GM19468 (cell line): ENCODE measurements around the gene ZSWIM6.

Experiments used
- ATAC-seq: cut with Tn5 transposase; IDR thresholded peaks from one replicate; pipeline ENCODE4 v1.9.1; 2021; ENCODE audit warnings: mild to moderate bottlenecking, moderate library complexity, moderate number of reproducible peaks; ENCODE audit not compliant: unreplicated experiment; ENCODE audit errors: extremely low read depth

The ZSWIM6 gene

DNA sequence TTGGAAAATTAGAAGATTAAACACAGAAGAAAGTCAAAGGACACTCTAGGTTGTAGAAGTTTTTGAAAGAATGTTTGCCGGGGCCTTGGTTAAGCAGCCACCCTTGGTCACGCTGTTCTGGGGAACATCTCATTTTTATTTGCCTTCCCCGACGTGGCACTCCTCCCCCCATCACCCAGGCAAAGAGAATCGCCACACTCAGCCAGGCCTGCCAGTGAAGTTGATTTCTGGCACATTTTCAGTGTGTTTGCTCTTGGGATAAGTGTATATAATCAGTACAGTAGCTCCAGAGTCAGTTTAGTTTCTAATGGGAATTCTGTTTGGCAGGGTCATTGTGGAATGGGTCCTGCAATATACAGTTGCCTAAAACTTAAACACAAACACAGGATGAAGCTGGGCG, 243.5 kb downstream of the ZSWIM6 start:
- no peak for ATAC-seq

DNA sequence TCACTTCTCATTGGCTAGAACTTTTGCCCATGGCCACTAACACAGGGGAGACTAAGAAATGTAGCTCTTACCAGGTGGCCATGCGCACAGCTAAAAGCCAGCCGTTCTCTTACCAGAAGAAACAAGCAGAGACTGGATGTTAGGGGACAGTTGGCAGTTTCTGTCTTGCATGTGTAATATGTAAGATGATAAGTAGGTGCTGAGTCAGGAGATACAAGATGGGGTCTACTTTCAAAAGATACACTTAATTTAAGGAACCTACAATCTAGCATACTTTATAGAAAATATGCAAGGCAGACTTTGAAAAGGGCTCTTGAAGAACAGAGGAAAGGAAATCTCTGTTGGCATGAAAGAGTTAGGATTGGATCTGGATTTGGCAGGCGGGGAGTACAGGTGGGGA, 244.5 kb downstream of the ZSWIM6 start:
- no peak for ATAC-seq

DNA sequence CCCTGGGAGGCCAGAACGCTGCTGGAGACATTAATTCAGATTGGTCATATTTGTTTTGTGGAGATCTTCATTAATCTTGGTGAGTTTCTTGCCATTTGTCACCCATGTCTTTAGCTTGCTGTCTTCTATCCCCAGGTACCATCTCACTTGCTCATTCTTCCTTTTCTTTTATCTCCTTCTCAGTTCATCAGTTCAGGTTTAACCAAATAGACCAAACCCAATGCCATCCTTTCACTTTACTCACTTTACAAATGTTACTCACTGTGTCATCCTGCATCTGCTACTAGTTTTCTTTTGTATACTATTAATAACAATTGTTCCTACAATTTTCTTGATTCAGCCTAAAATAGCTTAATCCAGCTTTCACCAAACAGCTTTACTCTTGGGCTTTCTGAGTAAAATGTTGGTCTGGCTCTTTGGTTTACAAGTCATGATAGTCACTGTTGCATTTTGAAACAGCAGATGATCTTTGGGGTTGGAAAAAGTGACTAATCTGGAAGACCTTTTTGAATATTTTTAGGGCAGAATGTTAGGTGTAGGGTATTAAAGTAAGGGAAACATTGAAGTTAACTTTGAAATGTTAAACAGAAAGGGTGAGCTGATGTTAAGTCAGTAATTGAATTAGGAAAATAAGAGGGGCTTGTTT, 246.9 kb downstream of the ZSWIM6 start:
- no peak for ATAC-seq

DNA sequence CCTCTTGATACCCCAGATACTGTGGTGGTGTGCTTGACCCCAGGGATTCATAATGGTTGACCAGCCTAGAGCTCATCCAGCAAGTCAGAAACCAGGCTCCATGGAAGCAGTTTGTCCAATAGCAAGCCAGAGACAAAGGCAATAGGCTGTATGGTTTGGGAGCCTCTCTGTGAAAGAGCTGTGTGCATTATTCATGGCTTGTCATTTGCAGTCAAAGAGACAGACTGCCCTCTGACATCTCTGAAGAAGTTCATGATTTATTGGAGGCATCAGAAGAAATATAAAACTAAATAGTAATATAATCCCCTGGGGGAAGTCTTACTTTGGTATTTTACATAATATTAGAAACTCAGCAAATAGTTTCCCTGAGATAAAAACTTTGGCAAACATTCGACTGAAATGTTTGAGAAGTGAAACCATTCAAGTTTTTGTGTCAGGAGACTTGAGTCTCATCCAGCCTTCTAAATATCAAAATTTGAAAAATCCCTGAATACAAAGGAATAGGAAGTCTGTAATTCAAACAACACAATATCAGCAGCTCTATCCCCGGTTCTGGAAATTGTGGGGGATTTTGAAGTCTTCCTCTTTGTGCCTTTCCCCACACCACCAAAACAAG, 250.3 kb downstream of the ZSWIM6 start:
- ATAC-seq, result no peak

DNA sequence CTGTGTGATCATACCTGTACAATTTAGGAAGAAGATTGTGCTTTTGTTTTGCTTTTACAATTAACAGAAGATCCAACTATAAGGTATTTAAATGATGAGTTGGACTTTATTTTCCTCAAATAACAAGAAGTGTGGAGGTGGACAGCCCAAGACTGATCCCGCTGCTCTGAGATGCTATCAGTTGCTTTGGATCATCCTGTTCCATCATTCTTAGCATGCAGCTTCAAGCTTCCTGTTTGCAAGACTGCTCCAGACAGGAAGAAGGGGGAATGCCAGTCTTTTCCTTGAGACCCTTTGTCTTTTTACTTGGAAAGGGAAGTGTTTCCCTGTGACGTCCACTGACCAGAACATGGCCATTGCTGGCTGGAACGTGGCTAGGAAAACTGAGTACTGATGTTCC, 250.8 kb downstream of the ZSWIM6 start:
- ATAC-seq, result no peak

DNA sequence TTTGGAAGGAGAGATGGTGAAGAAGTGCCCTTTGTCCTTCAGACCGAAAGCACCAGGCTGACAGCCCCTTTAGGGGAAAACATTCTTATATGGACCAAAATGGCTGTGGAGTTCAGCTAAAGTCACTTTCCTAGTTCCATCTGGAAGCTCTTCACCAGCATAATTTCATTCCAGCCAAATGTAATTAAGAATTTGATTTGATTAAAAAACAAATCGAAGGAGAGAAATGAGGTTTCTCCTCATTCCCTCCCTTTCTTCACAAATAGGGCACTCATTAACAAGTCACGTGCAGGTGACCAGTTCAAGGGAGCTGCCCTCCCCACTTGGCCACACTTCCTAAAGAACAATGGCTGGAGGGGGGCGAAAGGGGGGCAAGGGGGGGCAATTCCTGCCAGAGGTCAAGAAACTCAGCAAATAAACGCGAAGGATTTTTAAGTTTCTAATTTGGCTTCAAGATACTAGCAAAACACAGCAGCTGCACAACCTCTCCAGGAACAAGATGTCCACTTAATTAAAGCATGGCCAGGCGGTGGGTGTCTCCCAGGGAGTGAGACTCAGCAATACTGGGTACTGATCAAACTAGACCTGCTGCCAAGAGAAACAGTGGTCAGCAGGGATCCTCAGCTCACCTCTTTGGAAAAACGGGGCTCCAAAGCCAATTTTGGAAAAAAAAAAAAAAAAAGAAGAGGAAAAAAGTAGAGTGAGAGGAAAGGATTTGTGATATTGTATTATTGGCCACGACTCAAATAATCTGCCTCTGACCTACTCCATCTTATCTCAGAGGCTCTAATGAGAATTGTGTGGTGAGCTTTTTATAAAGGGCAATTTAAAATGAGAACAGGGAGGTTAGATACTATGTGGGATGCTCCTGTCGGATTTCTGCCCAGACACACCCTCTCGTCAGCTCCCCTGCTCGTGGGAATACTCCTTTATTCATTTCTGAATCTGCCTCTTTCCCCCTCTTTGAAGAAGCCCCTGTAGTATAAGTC, 254.3 kb downstream of the ZSWIM6 start:
- no peak for ATAC-seq

DNA sequence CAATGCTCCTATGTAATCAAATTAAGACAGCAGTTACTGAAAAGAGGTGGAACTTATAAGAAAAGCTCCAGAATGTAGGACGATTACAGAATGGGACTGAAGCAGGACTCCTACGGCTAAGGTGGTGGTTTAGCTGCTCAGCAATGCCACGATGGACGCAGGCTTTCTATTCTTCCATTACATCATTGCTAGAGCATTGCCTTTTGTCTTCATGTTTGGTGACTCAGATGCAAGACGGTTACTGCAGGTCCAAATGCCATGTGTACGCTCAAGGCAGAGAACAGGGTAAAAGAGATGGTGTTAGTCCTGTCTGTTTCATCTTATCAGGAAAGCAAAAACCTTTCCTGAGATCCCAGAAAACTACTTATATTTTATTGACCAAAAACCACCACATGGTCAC, 255.1 kb downstream of the ZSWIM6 start:
- no peak for ATAC-seq

DNA sequence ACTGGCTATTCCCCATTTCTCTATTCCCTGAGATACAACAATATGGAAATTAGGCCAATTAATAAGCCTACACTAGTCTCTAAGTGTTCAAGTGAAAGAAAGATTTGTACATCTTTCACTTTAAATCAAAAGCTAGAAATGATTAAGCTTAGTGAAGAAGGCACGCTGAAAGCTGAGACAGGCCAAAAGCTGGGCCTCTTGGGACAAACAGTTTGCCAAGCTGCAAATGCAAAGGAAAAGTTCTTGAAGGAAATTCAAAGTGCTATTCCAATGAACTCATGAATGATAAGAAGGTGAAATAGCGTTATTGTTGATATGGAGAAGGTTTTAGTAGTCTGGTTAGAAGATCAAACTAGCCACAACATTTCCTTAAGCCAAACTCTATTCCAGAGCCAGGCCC, 256.2 kb downstream of the ZSWIM6 start:
- no peak for ATAC-seq

DNA sequence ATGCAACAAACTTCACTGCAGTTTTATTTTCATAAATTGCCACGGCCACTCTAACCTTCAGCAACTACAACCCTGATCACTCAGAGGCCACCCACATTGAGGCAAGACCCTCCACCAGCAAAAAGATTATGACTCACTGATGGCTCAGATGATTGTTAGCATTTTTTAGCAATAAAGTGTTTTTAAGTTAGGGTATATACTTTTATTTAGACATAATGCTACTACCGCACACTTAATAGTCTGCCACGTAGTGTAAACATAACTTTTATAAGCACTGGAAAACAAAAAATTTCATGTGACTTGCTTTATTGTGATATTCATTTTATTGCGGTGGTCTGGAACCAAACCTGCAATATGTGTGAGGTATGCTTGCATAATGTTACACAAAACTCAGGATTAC, 257.9 kb downstream of the ZSWIM6 start:
- ATAC-seq, result no peak

DNA sequence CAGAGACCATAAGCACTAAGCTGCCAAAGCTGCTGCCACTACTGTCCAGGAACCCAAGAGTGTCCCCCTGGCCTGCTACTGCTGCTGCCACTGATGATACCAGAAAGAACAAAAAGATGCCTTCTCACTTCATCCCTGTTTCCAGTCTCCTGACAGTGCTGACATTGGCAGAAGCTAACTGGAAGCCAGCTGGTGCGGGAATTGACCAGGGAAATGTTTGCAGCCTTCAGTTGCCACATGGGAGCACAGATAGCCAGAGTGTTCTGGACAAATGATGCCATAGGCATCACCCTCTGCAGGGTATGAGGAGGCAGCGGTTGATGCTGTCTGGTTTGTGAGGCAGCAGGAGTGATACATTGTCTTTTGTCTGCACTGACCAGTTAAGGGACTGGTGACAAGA, 258.4 kb downstream of the ZSWIM6 start:
- no peak for ATAC-seq

DNA sequence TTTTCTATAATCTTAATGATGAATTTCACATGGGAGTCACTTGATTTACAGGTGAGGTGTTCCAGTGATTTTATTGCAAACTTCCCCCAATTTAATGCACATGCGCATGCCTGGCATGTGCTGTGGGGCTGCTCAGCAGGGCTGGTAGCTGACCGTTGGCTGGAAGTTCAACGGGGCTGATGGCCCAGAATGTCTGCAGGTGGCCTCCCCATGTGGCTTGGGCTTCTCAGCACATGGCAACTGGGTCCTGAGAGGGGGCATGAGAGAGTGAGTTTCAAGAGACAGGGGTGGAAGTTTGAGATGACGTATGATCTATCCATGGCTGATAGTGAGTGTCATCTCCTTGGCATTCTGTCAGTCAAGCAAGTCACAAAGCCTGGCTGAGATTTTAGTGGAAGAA, 259.8 kb downstream of the ZSWIM6 start:
- no peak for ATAC-seq

DNA sequence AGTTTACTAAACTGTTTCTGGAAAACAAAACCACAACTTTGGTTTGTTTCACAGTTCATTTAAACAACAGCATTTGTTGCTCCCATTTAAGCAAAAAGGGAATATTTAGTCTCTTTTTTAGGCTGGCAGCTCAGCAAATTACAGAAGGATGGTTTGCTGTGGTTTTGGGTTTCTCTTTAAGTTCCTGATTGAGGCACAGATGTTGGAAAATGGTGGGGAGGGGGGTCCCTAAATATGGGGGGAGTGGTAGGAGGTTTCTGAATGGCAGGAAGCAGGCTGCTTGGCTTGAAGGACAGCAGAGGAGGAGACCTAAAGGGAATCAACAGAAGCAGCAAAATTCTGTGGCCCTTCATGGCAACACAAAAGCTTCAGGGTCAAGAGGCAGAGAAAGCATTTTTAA, 263.4 kb downstream of the ZSWIM6 start:
- ATAC-seq, result no peak
